ENCODE measurements around the gene TMEM11.

Gene TMEM11

DNA sequence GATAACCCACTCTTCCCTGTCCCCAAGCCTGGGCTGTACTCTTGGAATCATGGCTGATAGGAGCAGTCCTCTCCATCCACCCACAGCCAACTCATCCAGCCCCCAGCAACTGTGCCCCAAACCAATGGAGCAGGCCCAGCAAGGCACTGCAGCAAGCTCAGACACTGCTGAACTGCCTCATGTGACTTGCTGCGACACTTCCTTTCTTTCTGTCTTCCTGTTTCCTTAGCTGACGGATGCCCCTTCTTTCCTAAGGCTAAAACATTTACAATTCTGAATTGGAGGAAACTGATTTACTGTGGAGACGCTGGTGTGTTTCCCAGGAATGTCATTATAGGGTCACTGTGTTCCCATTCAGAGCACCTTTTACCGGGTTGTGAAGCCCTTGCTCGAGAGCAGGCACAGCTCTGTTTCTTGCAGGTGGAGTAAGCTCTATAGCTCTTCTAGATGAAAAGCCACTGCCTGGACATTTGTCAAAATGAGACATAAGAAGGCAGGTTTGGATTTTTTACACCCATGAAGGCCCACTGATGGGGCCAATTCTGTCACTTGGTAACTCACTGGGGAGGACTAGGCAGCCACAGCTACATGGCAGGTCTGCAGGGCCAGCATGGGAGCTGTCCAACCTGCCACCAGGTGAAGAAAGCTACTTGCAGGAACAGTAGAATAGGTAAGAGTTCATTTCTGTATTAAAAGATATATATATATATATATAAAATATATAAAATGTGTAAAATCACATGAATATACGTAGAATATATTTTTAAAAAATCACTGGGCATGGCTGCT is 27.4 kb downstream of the TMEM11 start:
- no peak for DNase-seq (ENCODE audit: low read depth in 2 of 2, low spot score in 1 of 2)

DNA sequence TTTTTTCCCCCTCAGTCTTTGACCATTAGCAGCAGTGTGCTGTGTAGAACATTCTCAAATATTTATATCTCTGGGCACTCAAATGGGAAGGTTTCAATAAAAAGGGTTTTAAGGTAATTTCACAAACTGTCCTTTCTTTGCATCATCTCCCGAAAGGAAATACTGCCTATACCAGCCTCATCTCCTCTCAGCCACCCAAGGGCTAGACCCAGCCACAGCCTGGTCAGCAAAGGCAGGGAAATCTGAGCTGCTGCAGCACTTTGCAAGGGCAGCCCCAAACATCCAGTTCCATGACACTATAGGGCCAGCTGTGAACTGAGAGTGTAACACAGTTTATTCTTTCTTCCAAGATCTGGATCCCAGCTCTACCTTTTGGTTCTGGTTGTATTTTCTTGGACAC is 28.9 kb downstream of the TMEM11 start:
- no peak for DNase-seq (ENCODE audit: low read depth in 2 of 2, low spot score in 1 of 2)

DNA sequence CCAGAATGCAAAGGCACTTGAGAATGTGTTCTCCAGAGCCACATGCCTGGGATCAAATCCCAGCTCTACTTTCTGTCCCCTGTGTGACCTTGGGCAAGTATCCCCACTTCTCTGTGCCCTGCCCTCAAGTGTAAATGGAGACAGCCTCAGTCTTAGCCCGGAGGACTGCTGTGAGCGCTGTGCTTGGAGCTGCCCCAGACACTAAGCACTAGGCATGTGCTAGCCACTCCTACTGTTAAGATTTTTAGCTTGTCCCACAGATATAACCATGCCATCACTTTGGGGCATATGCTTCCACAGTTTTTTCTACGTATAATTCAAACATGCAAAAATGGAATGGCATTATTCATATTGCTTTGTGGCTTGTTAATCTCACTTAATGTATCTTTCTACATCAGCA is 29.4 kb downstream of the TMEM11 start:
- no peak for DNase-seq (ENCODE audit: low read depth in 2 of 2, low spot score in 1 of 2)

DNA sequence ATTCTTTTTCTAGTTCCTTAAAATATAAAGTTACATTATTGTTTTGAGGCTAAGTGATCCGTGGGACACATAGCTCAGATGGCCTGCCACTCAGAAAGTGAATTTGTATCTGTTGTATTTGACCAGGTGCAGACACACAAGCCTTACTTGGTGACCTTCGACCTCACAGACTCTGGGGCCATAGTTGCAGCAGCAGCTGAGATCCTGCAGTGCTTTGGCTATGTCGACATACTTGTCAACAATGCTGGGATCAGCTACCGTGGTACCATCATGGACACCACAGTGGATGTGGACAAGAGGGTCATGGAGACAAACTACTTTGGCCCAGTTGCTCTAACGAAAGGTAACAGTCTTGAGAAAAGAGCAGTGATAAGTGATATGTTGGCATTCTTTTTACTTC is 30.5 kb downstream of the TMEM11 start:
- DNase-seq (ENCODE audit: low read depth in 2 of 2, low spot score in 1 of 2), result no peak

DNA sequence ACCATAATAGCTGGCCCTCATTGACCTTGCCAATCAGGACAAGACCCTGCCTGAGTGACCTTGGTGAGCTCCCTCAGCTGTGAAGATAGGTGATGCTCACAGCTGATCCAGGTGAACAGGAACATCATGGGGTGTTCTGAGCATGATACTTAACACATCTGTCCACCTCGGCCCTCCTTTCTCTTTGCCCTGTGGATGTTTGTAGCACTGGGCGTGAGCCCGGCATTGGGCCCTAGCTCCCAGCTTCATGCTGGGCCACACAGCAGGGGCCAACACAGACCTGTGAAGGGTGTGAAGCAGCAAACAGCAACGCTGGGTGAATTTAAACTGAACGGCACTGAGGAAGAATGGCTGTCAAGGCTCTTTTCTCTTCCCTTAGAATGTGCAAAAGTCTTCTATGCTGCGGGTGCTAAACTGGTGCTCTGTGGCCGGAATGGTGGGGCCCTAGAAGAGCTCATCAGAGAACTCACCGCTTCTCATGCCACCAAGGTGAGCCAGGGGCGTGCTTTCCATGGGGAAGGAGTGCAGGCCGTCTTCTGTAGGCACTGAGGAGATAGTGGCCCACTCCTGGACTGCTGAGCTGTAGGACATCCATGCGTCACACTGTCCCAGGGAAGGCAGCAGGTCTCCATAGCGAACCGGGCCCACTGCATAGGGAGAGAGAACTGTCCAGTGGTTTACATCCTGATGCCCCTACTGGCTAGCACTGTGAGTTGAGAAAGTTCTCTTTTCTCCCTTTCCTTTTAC is 35.9 kb downstream of the TMEM11 start:
- DNase-seq (ENCODE audit: low read depth in 2 of 2, low spot score in 1 of 2), result no peak

DNA sequence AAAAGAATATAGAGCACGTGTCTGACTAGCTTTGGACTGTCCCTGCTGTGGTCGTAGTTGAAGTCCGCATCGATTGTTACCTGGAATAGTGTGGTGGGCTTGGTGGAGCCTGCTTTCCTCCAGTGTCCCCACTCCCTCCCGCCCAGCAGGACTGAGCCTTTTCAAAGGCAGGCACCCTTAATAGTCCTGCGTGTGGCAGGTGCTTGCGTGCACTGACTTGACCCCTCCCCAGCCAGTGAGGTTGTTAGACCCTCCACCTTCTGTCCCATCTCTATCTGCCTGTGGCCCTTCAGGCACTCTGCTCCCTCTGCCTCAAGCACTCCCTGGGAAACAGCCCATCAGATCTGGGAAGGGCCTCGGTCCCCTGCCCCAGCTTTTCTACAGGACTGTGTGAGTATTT is 36.6 kb downstream of the TMEM11 start:
- DNase-seq (ENCODE audit: low read depth in 2 of 2, low spot score in 1 of 2), result no peak

DNA sequence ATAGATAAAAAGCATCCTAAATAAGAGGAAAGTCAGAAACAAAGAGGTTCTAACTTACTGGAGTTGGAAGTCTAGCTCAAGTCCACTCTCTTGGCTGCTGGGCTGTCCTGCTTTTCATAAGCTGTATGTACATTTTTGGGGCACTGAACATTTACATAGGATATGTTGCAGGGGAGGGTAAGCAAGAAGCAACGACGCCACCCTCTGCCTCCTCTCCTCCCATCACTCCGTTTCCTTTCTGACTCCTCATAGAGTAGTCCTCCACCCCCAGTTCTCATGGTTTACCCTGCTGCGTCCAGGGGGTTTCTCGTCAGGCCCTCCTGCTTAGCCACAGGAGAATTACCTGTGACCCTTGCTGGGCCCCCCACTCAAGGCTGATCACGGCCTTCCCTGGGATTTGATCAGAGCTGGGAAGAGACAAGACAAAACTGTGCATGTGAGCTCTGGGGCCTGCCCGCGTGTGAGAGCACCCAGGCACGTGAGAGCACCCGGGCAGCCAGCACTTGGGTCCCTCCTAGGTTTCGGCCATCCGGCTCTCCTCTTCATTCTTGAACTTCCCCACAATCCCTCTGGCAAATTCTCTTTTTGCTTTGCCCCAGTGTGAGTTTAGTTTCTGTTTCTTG is 37.1 kb downstream of the TMEM11 start:
- no peak for DNase-seq (ENCODE audit: low read depth in 2 of 2, low spot score in 1 of 2)

DNA sequence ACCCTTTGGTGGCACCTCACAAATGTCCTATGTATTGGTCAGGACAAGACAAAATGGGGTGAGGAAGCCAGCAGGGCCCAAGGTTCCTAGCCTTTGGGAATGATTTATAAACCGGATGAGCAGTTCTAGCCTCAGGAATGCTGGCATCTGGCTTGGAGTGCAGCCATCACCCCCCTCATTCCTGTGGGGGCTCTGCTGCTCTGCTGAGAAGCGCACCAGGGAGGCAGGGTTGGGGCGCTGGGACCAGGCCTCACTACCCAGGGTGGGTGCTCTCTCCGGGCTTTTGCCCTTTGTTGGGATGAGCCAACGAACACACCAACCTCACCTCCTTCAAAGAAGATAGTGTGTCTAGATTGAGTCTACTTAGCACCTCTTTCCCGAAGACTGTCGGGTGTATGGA is 39.2 kb downstream of the TMEM11 start:
- no peak for DNase-seq (ENCODE audit: low read depth in 2 of 2, low spot score in 1 of 2)

DNA sequence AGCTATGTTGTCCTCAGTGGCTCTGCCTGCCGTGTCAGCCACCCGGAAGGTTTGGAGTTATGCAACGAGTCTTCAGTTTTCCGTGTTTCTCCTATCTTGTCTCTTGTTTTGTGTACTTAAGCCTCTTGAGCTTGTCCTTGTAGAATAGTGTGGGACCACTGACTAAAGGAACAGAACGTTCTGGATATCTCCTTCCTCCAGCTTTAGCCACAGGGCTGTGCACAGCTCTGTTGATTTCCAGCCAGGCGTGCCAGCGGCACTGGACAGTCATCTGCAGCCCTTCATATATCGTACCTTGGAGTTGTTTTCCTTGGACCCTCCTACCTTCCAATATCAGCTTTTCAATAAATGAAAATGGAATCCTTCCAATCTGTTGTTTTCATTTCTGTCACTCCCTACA is 39.8 kb downstream of the TMEM11 start:
- DNase-seq (ENCODE audit: low read depth in 2 of 2, low spot score in 1 of 2), result no peak

DNA sequence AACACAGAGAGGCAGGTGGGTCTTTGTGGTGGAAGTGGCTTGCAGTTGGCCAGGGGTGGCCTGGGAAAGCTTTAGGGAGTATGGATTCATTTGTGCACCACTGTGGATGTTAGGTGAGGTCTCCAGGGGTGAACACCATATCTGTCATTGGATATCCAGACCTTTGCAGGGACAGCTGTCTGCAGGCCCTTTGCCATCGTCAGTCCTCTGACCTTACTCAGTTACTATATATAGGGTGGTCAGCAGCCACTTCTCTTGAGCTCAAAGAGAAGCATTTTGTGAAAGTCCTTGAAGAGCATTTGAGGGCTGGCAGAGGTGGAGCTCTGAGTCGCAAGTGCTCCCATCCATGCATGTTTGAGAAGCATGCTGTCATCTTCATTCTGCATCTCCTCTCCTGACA is 40.4 kb downstream of the TMEM11 start:
- DNase-seq (ENCODE audit: low read depth in 2 of 2, low spot score in 1 of 2), result no peak

DNA sequence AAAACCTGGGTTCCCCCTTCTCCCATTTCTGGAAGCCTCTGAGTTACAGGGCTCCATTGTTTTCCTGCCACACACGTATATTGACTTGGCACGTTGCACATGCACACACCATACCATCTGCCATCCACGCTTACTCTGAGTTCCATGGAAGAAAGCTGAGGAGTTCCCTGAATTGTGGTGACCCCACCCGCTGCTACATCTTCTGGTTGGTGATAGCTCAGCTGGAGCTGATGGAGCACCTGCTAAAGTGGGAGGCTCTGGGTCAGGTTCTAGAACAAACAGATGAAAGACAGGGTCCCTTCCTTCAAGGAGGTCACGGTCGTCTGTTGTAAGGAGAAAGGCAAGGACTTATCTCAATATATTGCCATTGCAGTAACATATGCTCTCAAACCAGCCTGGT is 41.1 kb downstream of the TMEM11 start:
- no peak for DNase-seq (ENCODE audit: low read depth in 2 of 2, low spot score in 1 of 2)

DNA sequence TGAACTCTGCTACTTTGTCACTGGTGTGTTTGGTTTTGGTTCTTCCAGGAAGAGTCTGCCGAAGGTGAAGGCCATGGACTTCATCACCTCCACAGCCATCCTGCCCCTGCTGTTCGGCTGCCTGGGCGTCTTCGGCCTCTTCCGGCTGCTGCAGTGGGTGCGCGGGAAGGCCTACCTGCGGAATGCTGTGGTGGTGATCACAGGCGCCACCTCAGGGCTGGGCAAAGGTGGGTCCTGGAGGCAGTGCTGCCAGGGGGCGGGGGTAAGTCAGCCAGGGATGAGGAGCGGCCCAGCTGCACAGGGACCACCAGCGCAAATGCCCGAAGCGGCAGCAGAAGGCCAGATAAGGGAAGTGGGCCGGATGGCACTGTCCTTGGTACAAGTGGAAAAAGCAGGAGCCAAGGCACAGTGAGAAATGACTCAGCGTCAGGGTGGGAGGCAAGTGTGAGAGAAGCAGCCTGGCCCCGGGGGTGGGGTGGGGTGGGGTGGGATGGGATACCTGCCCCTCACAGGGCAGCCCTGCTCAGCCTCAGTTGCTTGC is 41.9 kb downstream of the TMEM11 start:
- no peak for DNase-seq (ENCODE audit: low read depth in 2 of 2, low spot score in 1 of 2)

DNA sequence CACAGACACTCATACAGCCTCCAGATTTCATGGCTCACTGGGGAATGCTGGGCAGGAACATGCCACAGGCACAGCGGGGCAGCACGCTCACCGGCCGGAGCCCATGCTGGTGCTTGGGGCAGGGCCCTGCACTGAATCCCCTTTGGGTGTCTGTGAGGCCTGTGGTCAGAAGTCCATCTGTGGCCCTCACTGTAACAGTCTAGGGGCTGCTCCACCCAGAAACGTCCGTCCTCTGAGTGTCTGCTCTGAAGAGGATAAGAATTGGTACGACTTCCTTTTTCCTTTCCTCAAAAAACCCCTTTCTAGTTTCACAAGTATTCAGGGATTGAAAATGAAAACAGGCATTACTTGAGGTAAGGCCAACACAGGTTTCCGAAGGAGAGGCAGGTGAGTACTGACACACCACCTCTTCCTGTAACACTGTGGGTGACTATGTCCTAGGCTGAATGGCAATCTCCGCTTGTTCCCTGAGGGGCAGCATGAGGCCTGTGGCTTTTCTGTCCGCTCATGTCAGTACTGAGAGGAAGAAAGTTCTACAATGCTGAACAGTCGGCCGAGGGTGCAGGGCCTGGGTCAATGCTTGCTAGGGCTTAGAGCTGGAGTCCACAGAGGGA is 42.5 kb downstream of the TMEM11 start:
- no peak for DNase-seq (ENCODE audit: low read depth in 2 of 2, low spot score in 1 of 2)

DNA sequence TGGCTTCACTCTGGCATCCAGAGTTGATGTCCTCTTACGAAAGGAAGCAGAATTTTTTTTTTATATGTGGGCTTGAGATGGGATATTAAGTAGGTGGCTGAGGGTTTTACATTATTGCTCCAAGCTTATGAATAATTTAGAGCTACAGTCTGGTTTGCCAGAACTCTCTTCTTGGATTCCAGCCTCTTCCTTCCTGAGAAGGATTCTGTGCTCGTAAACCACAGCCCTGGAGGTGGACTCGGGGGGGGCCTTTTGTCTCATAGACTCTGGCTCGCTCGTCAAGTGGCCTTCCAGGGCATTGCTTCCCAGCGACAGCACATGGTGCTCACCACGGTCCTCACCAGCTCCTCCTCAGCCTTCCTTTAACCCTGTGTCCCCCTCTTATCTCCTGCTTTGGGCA is 43.2 kb downstream of the TMEM11 start:
- DNase-seq (ENCODE audit: low read depth in 2 of 2, low spot score in 1 of 2), result no peak

DNA sequence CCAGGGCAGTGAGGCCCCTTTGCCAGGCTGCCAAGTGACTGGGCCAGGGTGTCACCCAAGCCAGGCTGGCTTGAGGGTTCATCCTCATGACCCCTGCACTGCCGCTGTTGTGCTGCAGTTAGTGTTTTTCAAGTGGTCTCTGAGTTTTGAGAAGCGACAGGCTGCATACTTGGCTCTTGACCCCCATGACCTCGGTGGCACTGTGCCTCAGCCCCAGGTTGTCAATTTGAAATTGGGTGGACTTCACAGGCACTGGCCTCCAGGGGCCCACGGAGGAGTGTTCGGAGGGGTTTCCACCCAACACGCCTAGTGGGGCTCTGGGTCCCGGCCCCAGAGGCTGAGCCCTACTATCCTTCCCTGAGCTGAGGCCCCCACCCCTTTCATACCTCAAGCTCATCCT is 44.5 kb downstream of the TMEM11 start:
- no peak for DNase-seq (ENCODE audit: low read depth in 2 of 2, low spot score in 1 of 2)

DNA sequence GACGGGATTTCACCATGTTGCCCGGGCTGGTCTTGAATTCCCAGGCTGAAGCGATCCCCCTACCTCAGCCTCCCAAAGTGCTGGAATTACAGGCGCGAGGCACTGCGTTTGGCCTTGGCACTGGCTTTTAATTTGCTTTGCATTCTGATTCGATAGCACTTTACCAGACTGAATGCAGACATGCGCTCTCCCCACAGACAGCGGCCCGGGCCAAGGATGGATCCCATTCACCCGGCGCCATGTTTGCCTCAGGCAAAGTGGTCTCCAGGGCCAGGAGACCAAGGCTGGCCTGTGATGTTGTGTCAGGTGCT is 45.5 kb downstream of the TMEM11 start:
- DNase-seq (ENCODE audit: low read depth in 2 of 2, low spot score in 1 of 2), result no peak

DNA sequence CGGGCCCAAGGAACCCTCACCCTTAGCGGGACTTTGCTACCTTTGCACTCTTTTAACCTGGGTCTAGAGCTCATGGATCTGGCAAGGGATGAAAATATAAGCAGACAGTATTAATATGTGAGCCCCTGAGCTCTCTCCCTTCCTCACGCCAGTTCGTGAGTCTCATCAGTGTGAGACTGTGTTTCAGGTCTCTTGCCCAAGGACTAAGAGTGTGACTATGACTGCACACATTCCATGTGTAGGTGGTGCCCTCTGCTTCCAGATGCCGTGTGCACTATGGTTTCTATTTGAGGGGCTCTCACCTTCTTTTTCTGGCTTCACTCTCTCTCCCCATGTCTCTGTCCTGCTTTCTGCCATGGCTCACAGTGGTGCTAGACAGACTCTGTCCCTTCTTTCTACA is 46.7 kb downstream of the TMEM11 start:
- DNase-seq (ENCODE audit: low read depth in 2 of 2, low spot score in 1 of 2), result no peak

DNA sequence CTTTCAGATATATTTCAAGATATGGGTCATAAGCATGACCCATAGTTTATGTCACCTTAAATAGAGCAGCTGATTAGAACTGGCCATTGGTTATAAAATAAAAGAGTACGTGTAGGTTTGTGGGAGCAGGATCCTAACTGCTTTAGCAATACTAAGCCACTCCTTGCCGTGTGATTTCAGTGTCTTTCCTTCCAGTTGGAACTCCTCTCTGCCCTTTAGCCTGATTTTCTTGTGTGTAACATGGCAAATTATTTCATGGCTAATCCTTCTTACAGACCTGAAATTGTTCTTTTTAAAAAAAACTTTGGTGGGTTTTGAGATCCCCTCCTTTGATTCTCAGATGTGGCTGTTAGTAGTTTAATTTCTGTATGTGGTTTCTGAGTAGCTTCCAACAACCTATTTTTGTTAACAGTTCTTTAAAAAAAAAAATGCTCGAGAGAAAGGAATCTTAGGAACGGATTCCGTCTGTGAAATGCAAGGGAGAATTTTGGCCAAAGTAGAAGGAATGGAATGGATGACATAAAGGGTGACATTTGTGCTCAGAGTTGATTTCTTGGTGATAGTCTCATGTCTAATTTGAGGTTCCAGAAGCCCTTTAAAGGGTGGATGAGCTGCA is 47.3 kb downstream of the TMEM11 start:
- DNase-seq (ENCODE audit: low read depth in 2 of 2, low spot score in 1 of 2), result no peak

DNA sequence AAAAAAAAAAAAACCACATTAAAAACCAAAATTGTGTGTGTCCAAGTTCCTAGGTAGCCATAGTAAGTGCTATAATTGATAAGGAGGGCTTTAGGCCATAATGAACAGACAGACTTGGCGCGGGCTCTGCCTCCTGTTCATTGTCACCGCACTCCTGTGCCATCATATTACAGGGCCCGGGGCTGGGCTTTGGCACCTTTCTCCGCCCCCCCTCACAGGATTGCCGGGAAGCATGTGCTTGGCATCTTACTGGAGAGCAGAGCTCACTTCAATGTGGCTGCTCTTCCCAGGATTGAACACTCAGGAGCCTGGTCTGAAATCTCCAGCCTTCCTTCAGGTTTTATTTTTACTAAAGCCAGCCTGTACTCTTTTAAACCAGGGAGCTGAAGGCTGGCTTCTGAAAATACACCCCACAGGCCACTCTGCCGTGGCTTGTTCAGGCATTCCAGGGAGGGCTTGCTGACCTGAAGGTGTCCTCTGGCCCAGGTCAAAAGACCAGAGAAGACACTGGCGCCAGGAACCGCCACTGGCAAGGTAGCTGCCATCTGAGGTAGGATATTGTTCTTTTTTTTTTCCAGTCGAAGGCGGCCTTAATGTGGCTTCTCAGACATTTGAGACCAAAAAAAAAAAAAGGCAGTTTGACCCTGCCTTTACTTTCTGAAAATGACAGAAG is 47.9 kb downstream of the TMEM11 start:
- DNase-seq (ENCODE audit: low read depth in 2 of 2, low spot score in 1 of 2), result no peak

DNA sequence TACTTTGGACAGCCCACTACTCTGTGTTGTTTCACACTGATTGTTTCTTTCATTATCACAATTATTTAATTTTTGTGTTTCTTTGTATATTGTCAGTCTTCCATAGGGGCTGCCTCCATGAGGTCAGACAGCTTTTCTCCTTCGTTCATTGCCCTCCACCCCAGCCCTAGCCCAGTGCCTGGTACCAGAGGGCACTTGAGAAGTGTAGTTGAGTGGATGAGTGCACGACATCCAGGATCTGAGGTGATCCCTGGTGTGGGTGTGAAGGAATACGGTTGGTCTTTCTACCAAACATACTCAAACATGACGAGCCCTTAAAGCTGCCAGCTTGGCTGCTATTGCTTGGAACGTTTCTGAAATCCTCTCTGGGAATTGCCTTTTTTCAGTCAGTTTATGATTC is 49.3 kb downstream of the TMEM11 start:
- DNase-seq (ENCODE audit: low read depth in 2 of 2, low spot score in 1 of 2), result no peak

DNA sequence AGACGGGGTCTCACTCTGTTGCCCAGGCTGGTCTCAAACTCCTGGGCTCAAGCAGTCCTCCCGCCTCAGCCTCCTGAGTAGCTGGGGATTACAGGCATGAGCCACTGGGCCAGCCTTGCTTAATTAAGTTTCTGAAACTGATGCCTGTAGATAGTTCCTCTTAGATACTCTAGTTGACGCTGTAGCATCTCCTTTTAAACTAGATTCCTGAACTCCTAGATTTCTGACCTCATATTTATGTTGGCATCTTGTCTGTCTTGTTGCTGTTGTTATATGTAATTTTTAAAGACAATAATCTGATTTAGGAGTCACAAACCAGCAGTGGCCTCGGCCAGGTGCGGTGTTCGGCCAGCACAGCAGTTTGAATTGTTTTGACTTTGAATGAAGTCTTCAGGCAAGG is 49.7 kb downstream of the TMEM11 start:
- DNase-seq (ENCODE audit: low read depth in 2 of 2, low spot score in 1 of 2), result no peak
